ENCODE results near the gene DLGAP1. TPM values are rescaled to one million over a fixed set of nuclear protein-coding genes. Genes with fewer than 3 reads are reported as not detected.
A peak's percentile ranks its signal among the peaks of the same experiment; 100 is the strongest.

The DLGAP1 gene
- total and polyA plus RNA-seq, 2 donors = 0.24 to 0.41 TPM

GRCh38 chr18:3466872-3467271 is 988.2 kb downstream of the DLGAP1 start:
- peak in 3 of 9 donors; percentile 32 to 66 (median 48) for DNase-seq (ENCODE audit: low read depth in 6 of 9, low spot score in 9 of 9)

GRCh38 chr18:3466045-3466444 is 989.1 kb downstream of the DLGAP1 start:
- no peak for DNase-seq (ENCODE audit: low read depth in 6 of 9, low spot score in 9 of 9)
- no peaks in the 10 kb centered on the region for H3K27me3 ChIP-seq (ENCODE audit: control insufficient read depth in 2 of 2, insufficient read depth in 1 of 2, low read length in 1 of 2)
- H3K4me1 ChIP-seq (ENCODE audit: control insufficient read depth in 2 of 2, insufficient read depth in 2 of 2, low read length in 2 of 2) = peaks cover 5 to 11% of the 10 kb centered on the region in 2 donors
- H3K4me3 ChIP-seq (ENCODE audit: low read length in 2 of 2) = no peak overlapping the region
- no peaks in the 10 kb centered on the region for H3K9me3 ChIP-seq (ENCODE audit: control insufficient read depth in 2 of 2, insufficient read depth in 1 of 2, low read length in 1 of 2)
- H3K36me3 ChIP-seq (ENCODE audit: control insufficient read depth in 2 of 2, insufficient read depth in 2 of 2, low read length in 1 of 2) = no peaks in the 10 kb centered on the region
- WGBS = 77% methylated on average over 5 of the region's 5 CpGs
- H3K27ac ChIP-seq (ENCODE audit: low read depth in 1 of 2, low read length in 1 of 2) = no peak overlapping the region

More at GRCh38 chr18:3466872-3467271, 988.2 kb downstream of the DLGAP1 start:
- 5% methylated on average over 2 of the region's 2 CpGs for WGBS
- Histone ChIP-seq H3K4me1 (ENCODE audit: control insufficient read depth in 2 of 2, insufficient read depth in 2 of 2, low read length in 2 of 2) (peaks cover 5 to 11% of the 10 kb centered on the region in 2 donors), H3K4me3 (ENCODE audit: low read length in 2 of 2) (no peak overlapping the region), H3K27ac (ENCODE audit: low read depth in 1 of 2, low read length in 1 of 2) (no peak overlapping the region), H3K9me3 (ENCODE audit: control insufficient read depth in 2 of 2, insufficient read depth in 1 of 2, low read length in 1 of 2) (no peaks in the 10 kb centered on the region), H3K27me3 (ENCODE audit: control insufficient read depth in 2 of 2, insufficient read depth in 1 of 2, low read length in 1 of 2) (no peaks in the 10 kb centered on the region), H3K36me3 (ENCODE audit: control insufficient read depth in 2 of 2, insufficient read depth in 2 of 2, low read length in 1 of 2) (no peaks in the 10 kb centered on the region)

GRCh38 chr18:3463051-3463450 is 992.1 kb downstream of the DLGAP1 start:
- Histone ChIP-seq H3K9me3 (ENCODE audit: control insufficient read depth in 2 of 2, insufficient read depth in 1 of 2, low read length in 1 of 2) (no peaks in the 10 kb centered on the region), H3K36me3 (ENCODE audit: control insufficient read depth in 2 of 2, insufficient read depth in 2 of 2, low read length in 1 of 2) (peaks cover 0 to 2% of the 10 kb centered on the region in 2 donors), H3K4me3 (ENCODE audit: low read length in 2 of 2) (no peak overlapping the region), H3K4me1 (ENCODE audit: control insufficient read depth in 2 of 2, insufficient read depth in 2 of 2, low read length in 2 of 2) (peaks cover 5 to 14% of the 10 kb centered on the region in 2 donors), H3K27me3 (ENCODE audit: control insufficient read depth in 2 of 2, insufficient read depth in 1 of 2, low read length in 1 of 2) (no peaks in the 10 kb centered on the region), H3K27ac (ENCODE audit: low read depth in 1 of 2, low read length in 1 of 2) (no peak overlapping the region)
- 96% methylated on average over 2 of the region's 2 CpGs for WGBS
- no peak for DNase-seq (ENCODE audit: low read depth in 6 of 9, low spot score in 9 of 9)

GRCh38 chr18:3461704-3462103 is 993.4 kb downstream of the DLGAP1 start:
- H3K27me3 ChIP-seq (ENCODE audit: control insufficient read depth in 2 of 2, insufficient read depth in 1 of 2, low read length in 1 of 2) = no peaks in the 10 kb centered on the region
- WGBS = over 99% methylated on average over 5 of the region's 5 CpGs
- peaks cover 7 to 9% of the 10 kb centered on the region in 2 donors for H3K36me3 ChIP-seq (ENCODE audit: control insufficient read depth in 2 of 2, insufficient read depth in 2 of 2, low read length in 1 of 2)
- H3K27ac ChIP-seq (ENCODE audit: low read depth in 1 of 2, low read length in 1 of 2) = no peak overlapping the region
- no peaks in the 10 kb centered on the region for H3K9me3 ChIP-seq (ENCODE audit: control insufficient read depth in 2 of 2, insufficient read depth in 1 of 2, low read length in 1 of 2)
- no peak for DNase-seq (ENCODE audit: low read depth in 6 of 9, low spot score in 9 of 9)
- H3K4me1 ChIP-seq (ENCODE audit: control insufficient read depth in 2 of 2, insufficient read depth in 2 of 2, low read length in 2 of 2) = peaks cover under 1 to 8% of the 10 kb centered on the region in 2 donors
- no peak overlapping the region for H3K4me3 ChIP-seq (ENCODE audit: low read length in 2 of 2)

- WGBS = 96% methylated on average over 4 of the region's 4 CpGs
- Histone ChIP-seq H3K27ac (ENCODE audit: low read depth in 1 of 2, low read length in 1 of 2) (no peak overlapping the region), H3K9me3 (ENCODE audit: control insufficient read depth in 2 of 2, insufficient read depth in 1 of 2, low read length in 1 of 2) (no peaks in the 10 kb centered on the region), H3K27me3 (ENCODE audit: control insufficient read depth in 2 of 2, insufficient read depth in 1 of 2, low read length in 1 of 2) (no peaks in the 10 kb centered on the region), H3K36me3 (ENCODE audit: control insufficient read depth in 2 of 2, insufficient read depth in 2 of 2, low read length in 1 of 2) (peaks cover 10 to 17% of the 10 kb centered on the region in 2 donors), H3K4me3 (ENCODE audit: low read length in 2 of 2) (no peak overlapping the region), H3K4me1 (ENCODE audit: control insufficient read depth in 2 of 2, insufficient read depth in 2 of 2, low read length in 2 of 2) (peaks cover 0 to 9% of the 10 kb centered on the region in 2 donors)
- no peak for DNase-seq (ENCODE audit: low read depth in 6 of 9, low spot score in 9 of 9)
Observed at GRCh38 chr18:3460823-3461398, 994.2 kb downstream of the DLGAP1 start.

GRCh38 chr18:3458952-3459853 is 995.9 kb downstream of the DLGAP1 start:
- H3K27me3 ChIP-seq (ENCODE audit: control insufficient read depth in 2 of 2, insufficient read depth in 1 of 2, low read length in 1 of 2) = no peaks in the 10 kb centered on the region
- WGBS = 95% methylated on average over 5 of the region's 5 CpGs
- peaks cover 0 to 7% of the 10 kb centered on the region in 2 donors for H3K4me1 ChIP-seq (ENCODE audit: control insufficient read depth in 2 of 2, insufficient read depth in 2 of 2, low read length in 2 of 2)
- H3K36me3 ChIP-seq (ENCODE audit: control insufficient read depth in 2 of 2, insufficient read depth in 2 of 2, low read length in 1 of 2) = peaks cover 10 to 18% of the 10 kb centered on the region in 2 donors
- no peak for DNase-seq (ENCODE audit: low read depth in 6 of 9, low spot score in 9 of 9)
- H3K9me3 ChIP-seq (ENCODE audit: control insufficient read depth in 2 of 2, insufficient read depth in 1 of 2, low read length in 1 of 2) = no peaks in the 10 kb centered on the region
- H3K4me3 ChIP-seq (ENCODE audit: low read length in 2 of 2) = no peak overlapping the region
- peak overlapping the region in 1 of 2 donors; percentile 15 for H3K27ac ChIP-seq (ENCODE audit: low read depth in 1 of 2, low read length in 1 of 2)

- Histone ChIP-seq H3K36me3 (ENCODE audit: control insufficient read depth in 2 of 2, insufficient read depth in 2 of 2, low read length in 1 of 2) (peaks cover 10 to 18% of the 10 kb centered on the region in 2 donors), H3K4me3 (ENCODE audit: low read length in 2 of 2) (no peak overlapping the region), H3K27me3 (ENCODE audit: control insufficient read depth in 2 of 2, insufficient read depth in 1 of 2, low read length in 1 of 2) (no peaks in the 10 kb centered on the region), H3K4me1 (ENCODE audit: control insufficient read depth in 2 of 2, insufficient read depth in 2 of 2, low read length in 2 of 2) (peaks cover 2 to 11% of the 10 kb centered on the region in 2 donors), H3K27ac (ENCODE audit: low read depth in 1 of 2, low read length in 1 of 2) (no peak overlapping the region), H3K9me3 (ENCODE audit: control insufficient read depth in 2 of 2, insufficient read depth in 1 of 2, low read length in 1 of 2) (no peaks in the 10 kb centered on the region)
- DNase-seq (ENCODE audit: low read depth in 6 of 9, low spot score in 9 of 9) = no peak
- WGBS = 96% methylated on average over 3 of the region's 3 CpGs
Observed at GRCh38 chr18:3458378-3458777, 996.7 kb downstream of the DLGAP1 start.

GRCh38 chr18:3457261-3457724 is 997.8 kb downstream of the DLGAP1 start:
- no peak overlapping the region for H3K4me3 ChIP-seq (ENCODE audit: low read length in 2 of 2)
- 93% methylated on average over 15 of the region's 15 CpGs for WGBS
- DNase-seq (ENCODE audit: low read depth in 6 of 9, low spot score in 9 of 9) = no peak
- peaks cover 11 to 22% of the 10 kb centered on the region in 2 donors for H3K4me1 ChIP-seq (ENCODE audit: control insufficient read depth in 2 of 2, insufficient read depth in 2 of 2, low read length in 2 of 2)
- H3K9me3 ChIP-seq (ENCODE audit: control insufficient read depth in 2 of 2, insufficient read depth in 1 of 2, low read length in 1 of 2) = no peaks in the 10 kb centered on the region
- H3K27ac ChIP-seq (ENCODE audit: low read depth in 1 of 2, low read length in 1 of 2) = no peak overlapping the region
- peaks cover 10 to 18% of the 10 kb centered on the region in 2 donors for H3K36me3 ChIP-seq (ENCODE audit: control insufficient read depth in 2 of 2, insufficient read depth in 2 of 2, low read length in 1 of 2)
- peaks cover 0 to 2% of the 10 kb centered on the region in 2 donors for H3K27me3 ChIP-seq (ENCODE audit: control insufficient read depth in 2 of 2, insufficient read depth in 1 of 2, low read length in 1 of 2)

GRCh38 chr18:3456686-3457069 is 998.4 kb downstream of the DLGAP1 start:
- no peaks in the 10 kb centered on the region for H3K9me3 ChIP-seq (ENCODE audit: control insufficient read depth in 2 of 2, insufficient read depth in 1 of 2, low read length in 1 of 2)
- peaks cover 10 to 18% of the 10 kb centered on the region in 2 donors for H3K36me3 ChIP-seq (ENCODE audit: control insufficient read depth in 2 of 2, insufficient read depth in 2 of 2, low read length in 1 of 2)
- 90% methylated on average over 1 of the region's 1 CpG for WGBS
- no peak overlapping the region for H3K27ac ChIP-seq (ENCODE audit: low read depth in 1 of 2, low read length in 1 of 2)
- H3K27me3 ChIP-seq (ENCODE audit: control insufficient read depth in 2 of 2, insufficient read depth in 1 of 2, low read length in 1 of 2) = peaks cover 0 to 8% of the 10 kb centered on the region in 2 donors
- H3K4me1 ChIP-seq (ENCODE audit: control insufficient read depth in 2 of 2, insufficient read depth in 2 of 2, low read length in 2 of 2) = peaks cover 11 to 24% of the 10 kb centered on the region in 2 donors
- DNase-seq (ENCODE audit: low read depth in 6 of 9, low spot score in 9 of 9) = no peak
- H3K4me3 ChIP-seq (ENCODE audit: low read length in 2 of 2) = no peak overlapping the region

Measured in thymus (tissue), 11 donors.